CD4-positive, alpha-beta T cell treated with Interleukin-1 beta for 1 hour (primary cell): ENCODE data around the gene CYBB.
A peak's percentile ranks its signal among the peaks of the same experiment; 100 is the strongest.

Experiments used
- DNase-seq, 2 donors: peaks; one replicate each; pipeline ENCODE4 v3.0.0-alpha.2; 2020 to 2022

CYBB gene

GRCh38 chrX:37846141-37846540 lies 66.3 kb downstream of the CYBB start:
- peak in 1 of 2 donors; percentile 36 for DNase-seq

GRCh38 chrX:37846558-37846933 lies 66.7 kb downstream of the CYBB start:
- DNase-seq = no peak

DNA sequence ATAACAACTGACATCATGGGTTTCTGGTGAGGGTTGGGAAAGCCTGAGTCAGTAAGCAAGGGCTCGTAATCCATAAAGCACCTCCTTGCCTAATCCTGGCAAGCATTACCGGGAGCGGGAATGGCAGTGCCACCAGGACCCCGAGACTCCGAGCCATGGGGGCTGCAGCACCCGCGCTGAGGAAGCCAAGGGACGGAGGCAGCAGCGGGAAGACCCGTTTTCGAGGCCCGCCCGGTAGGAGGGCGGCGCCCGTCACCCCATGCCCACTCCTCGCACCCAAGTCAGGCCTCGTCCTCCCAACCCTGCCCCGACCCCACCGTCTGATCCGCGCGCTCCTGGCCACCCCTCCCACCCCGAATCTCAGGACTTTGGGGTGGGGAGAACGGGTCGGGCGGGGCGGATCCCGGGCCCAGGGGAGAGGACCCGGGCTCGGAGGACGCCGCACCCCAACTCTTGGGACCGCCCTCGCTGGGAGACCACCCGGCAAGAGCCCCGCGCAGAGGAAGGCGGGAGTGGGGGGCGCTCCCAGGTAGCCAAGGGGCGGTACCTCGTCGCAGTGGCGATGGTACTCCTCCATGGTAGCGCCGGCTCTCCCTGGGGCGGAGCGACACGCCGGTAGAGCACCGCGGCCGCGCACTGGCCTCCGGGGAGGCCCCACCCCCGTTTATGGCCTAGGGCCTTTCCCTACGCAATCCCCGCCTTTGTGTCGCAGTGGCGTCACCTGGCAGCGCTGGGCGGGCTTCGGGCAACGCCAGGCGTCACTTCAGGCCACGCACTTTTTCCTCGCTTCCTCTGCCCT lies 67.3 kb downstream of the CYBB start, which contains the start of gene DYNLT3:
TSS of gene DYNLT3 (minus strand) at position 638 of the 799 bp plus-strand sequence. CDS start at position 577, 61 bp downstream.
- DNase-seq = peak; percentile 85 to 87

- DNase-seq = no peak
Measured at GRCh38 chrX:37847733-37848197, 67.9 kb downstream of the CYBB start.

- DNase-seq = no peak
Measured at GRCh38 chrX:37854148-37854547, 74.3 kb downstream of the CYBB start.

DNA sequence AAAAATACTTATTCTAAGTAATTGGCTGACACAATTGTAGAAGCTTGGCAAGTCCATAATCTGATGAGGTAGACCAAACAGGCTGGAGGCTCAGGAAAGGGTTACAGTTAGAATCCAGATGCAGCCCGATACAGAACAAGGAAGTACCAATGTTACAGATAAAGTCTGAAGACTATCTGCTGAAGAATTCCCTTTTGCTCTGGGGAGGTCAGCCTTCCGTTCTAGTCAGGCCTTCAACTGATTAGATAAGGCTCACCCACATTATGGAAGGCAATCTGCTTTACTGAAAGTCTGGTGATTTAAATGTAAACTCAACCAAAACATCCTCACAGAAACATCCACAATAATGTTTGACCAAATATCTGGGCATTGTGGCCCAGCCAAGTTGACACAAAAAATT lies 74.9 kb downstream of the CYBB start:
- DNase-seq = no peak

DNA sequence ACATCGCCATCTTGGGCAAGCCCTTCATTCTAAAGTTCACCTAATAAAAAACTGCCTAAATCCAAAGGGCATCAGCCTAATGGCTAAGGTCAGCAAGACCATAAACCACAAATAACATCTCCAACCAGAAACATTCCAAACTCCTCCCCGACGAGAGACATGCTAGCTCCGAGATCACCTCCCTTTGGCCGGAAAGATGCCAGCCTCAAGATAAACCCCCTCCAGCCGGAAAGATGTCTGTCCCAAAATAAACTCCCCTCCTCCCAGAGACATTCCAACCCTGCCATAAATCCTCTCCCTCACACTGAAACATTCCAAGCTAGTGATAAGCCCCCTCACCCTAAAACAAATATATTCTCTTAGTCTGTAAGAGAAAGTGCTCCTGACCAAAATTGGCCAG lies 80.9 kb downstream of the CYBB start:
- DNase-seq = no peak

DNA sequence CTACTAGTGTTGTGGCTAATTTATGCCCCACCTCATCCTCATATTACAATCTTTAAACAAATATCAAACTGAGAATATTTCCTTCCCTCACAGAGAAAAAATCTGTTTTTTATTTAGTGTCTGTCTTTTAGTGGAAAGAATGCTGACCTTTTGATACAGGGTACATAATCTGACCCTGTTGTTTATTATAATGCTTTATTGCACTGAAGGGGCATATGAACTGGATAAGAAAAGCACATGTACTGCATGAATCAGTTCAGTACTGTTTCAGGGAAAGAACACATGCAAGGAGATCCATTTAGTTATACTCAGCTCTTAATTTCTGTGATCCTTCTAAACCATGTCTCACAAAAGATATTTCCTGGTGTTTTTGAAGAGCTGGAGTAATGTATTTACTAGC lies 83.0 kb downstream of the CYBB start:
- DNase-seq = no peak
